Islet of Langerhans (tissue), 1 donor: ENCODE data around the gene MLLT6.

Source experiments
- FAIRE-seq: peaks from one replicate; lab custom pipeline; 2011; peaks lifted over from hg19 to GRCh38; lab: Jason Lieb, UNC

The MLLT6 gene

DNA sequence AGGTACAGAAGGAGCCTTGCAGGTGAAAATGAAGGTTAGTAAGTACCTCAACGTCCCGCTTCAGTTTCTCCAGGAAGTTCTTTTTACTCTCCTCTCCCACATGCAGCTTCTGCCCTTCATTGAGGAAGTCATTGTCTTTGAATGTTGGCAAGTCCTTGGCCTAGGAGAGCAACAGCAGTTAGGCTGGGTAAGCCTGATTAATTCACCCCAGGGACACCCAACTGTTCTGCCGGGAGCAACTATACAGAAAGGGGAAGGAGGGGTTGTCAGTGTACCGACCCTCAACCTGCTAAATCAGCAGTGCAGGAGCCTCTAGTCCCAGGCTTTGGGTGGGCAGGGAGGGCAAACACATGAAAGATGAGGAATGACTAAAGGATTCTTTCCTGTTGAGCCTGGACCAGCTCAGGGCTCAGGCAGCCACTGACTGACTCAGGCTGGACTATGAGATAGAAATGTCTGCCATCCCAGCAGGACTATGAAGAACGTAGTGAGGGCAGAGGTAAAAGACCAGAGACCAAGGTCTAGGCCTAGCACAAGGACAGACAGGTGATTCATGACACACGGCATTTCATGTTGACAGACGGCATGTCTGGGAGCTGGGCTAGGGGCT is 72.7 kb downstream of the MLLT6 start:
- no peak for FAIRE-seq
